ENCODE results near the gene ST6GALNAC4.

ST6GALNAC4 gene

DNA sequence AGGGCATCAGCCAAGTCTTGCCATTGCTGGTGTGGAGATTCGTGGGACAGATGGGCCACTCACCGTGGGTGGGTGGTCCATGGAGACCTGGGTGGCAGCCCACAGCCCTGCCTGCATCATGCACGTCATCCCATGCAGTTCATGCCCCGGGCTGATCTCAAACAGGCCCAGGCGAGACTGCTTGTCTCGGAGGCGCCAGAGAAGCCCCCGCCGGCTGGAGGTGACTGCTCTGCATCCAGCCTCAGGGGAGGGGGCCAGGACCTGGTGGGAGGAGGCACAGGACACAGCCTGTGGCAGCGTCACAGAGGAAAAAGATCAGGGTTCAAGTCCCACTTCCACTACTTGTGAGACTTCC is 12.8 kb upstream of the ST6GALNAC4 start:
- Histone ChIP-seq H3K27ac (ENCODE audit: extremely low read depth, low read depth, low read length) (no peak overlapping the region), H3K36me3 (ENCODE audit: control insufficient read depth in 2 of 2, insufficient read depth in 1 of 2, low read length in 2 of 2) (peaks cover 0 to 4% of the 10 kb centered on the region in 2 experiments; a peak in 1 of 3 replicates), H3K9me3 (ENCODE audit: control insufficient read depth, insufficient read depth, low read depth, low read length) (no peaks in the 10 kb centered on the region), H3K4me1 (ENCODE audit: control insufficient read depth, insufficient read depth, low read length) (0 out of 2 replicates have a peak, but pooled peaks cover 5% of the 10 kb centered on the region), H3K4me3 (ENCODE audit: low read depth, low read length) (no peak overlapping the region)
- ChIA-PET CTCF (interaction anchor here (0.5 to 3.3 kb wide), 7 partner anchors 8 to 1443 kb away, joined by 3 to 24 read pairs (median 7); no protein-coding TSS in a partner anchor), POLR2A (interaction anchor here (1.1 to 2.0 kb wide), 2 partner anchors 13 to 105 kb away, joined by 5 read pairs; partner anchors contain the start of gene ST6GALNAC4)
- peak; percentile 31; the same call in 1 of the 2 replicates for TF ChIP-seq ZFHX2 (tag by site-specific recombination; conservative IDR thresholded peaks at IDR 0.05)
- TF ChIP-seq, protein P1, sequence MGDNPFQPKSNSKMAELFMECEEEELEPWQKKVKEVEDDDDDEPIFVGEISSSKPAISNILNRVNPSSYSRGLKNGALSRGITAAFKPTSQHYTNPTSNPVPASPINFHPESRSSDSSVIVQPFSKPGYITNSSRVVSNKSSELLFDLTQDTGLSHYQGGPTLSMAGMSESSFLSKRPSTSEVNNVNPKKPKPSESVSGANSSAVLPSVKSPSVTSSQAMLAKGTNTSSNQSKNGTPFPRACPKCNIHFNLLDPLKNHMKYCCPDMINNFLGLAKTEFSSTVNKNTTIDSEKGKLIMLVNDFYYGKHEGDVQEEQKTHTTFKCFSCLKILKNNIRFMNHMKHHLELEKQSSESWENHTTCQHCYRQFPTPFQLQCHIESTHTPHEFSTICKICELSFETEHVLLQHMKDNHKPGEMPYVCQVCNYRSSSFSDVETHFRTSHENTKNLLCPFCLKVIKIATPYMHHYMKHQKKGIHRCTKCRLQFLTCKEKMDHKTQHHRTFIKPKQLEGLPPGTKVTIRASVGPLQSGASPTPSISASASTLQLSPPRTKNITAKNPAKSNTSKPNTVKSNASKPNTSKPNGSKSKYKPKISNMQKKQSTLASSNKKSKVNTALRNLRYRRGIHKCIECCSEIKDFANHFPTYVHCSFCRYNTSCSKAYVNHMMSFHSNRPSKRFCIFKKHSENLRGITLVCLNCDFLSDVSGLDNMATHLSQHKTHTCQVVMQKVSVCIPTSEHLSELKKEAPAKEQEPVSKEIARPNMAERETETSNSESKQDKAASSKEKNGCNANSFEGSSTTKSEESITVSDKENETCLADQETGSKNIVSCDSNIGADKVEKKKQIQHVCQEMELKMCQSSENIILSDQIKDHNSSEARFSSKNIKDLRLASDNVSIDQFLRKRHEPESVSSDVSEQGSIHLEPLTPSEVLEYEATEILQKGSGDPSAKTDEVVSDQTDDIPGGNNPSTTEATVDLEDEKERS (tag by site-specific recombination; IDR thresholded peaks at IDR 0.05), result no peak
- TF ChIP-seq, protein P2, sequence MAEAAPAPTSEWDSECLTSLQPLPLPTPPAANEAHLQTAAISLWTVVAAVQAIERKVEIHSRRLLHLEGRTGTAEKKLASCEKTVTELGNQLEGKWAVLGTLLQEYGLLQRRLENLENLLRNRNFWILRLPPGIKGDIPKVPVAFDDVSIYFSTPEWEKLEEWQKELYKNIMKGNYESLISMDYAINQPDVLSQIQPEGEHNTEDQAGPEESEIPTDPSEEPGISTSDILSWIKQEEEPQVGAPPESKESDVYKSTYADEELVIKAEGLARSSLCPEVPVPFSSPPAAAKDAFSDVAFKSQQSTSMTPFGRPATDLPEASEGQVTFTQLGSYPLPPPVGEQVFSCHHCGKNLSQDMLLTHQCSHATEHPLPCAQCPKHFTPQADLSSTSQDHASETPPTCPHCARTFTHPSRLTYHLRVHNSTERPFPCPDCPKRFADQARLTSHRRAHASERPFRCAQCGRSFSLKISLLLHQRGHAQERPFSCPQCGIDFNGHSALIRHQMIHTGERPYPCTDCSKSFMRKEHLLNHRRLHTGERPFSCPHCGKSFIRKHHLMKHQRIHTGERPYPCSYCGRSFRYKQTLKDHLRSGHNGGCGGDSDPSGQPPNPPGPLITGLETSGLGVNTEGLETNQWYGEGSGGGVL (tag by site-specific recombination; IDR thresholded peaks at IDR 0.05), result no peak
- no peak for TF ChIP-seq MEIS1 (CRISPR knock-in tag; IDR thresholded peaks at IDR 0.05; ENCODE audit: borderline replicate concordance)
- TF ChIP-seq KLF7 (tag by site-specific recombination; IDR thresholded peaks at IDR 0.05; ENCODE audit: borderline replicate concordance), result no peak
- no peak for TF ChIP-seq ZNF571 (tag by site-specific recombination; IDR thresholded peaks at IDR 0.05)
- no peak for TF ChIP-seq SP2 (tag by site-specific recombination; IDR thresholded peaks at IDR 0.05)
- TF ChIP-seq PBX3 (CRISPR knock-in tag; IDR thresholded peaks at IDR 0.05), result 0 out of 2 replicates have a peak, but pooled peaks have one; percentile 0
- TF ChIP-seq FEZF1 (tag by site-specific recombination; IDR thresholded peaks at IDR 0.05), result no peak
- TF ChIP-seq ZNF660 (tag by site-specific recombination; IDR thresholded peaks at IDR 0.05), result no peak

DNA sequence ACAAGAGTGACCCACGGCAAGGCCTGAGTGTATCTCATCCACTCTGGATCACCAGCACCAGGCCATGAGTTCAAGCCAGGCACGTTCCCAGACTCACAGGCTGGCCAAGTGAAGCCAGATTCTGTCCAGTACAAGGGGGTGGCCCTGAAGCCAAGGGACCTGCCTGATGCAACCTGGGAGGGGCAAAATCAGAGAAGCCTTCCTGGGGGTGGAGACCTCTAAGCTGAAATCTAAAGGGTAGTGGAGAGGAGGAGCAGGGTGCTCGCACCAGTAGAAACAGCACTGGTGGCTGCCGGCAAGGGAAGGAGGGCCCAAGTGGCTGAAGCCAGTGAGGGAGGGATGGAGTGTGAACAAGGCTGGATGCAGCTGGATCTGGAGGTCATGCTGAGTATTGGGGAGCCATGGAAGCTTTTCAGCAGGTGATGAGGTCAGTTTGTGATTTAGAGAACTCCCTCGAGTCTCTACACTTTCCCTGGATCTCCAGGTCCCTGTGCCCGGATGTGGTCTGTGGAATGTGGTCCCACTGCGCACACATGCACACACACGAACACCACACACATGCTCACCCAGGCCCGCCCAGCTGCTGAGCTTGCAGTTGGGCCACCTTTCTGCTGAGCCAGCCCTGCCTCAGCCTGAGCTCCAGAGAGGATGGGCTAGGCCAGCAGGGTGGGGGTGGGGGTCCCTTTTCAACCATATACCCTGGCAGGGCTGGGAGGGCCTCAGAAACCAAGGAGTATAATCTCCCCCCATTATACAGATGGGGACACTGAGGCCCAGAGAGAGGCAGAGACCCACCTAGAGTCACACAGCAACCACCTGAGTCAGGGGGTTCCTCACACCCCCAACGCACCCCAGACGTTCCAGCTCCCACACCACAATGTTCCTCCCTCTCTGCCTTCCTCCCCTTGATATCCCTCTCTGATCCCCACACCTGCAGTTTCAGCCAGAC is 12.1 kb upstream of the ST6GALNAC4 start:
- no peak overlapping the region for H3K4me3 ChIP-seq (ENCODE audit: low read depth, low read length)
- no peaks in the 10 kb centered on the region for H3K36me3 ChIP-seq (ENCODE audit: control insufficient read depth in 2 of 2, insufficient read depth in 1 of 2, low read length in 2 of 2)
- CTCF ChIA-PET, result interaction anchor here (0.5 to 3.3 kb wide), 6 partner anchors 14 to 509 kb away, joined by 3 to 24 read pairs (median 8); no protein-coding TSS in a partner anchor
- no peaks in the 10 kb centered on the region for H3K9me3 ChIP-seq (ENCODE audit: control insufficient read depth, insufficient read depth, low read depth, low read length)
- H3K4me1 ChIP-seq (ENCODE audit: control insufficient read depth, insufficient read depth, low read length), result 0 out of 2 replicates have a peak, but pooled peaks cover 5% of the 10 kb centered on the region
- POLR2A ChIA-PET, result interaction anchor here (0.7 to 2.0 kb wide), 4 partner anchors 8 to 138 kb away, joined by 3 to 6 read pairs (median 4); partner anchors contain the start of genes DPM2 and NAIF1
- no peak overlapping the region for H3K27ac ChIP-seq (ENCODE audit: extremely low read depth, low read depth, low read length)
- TF ChIP-seq, protein P3, sequence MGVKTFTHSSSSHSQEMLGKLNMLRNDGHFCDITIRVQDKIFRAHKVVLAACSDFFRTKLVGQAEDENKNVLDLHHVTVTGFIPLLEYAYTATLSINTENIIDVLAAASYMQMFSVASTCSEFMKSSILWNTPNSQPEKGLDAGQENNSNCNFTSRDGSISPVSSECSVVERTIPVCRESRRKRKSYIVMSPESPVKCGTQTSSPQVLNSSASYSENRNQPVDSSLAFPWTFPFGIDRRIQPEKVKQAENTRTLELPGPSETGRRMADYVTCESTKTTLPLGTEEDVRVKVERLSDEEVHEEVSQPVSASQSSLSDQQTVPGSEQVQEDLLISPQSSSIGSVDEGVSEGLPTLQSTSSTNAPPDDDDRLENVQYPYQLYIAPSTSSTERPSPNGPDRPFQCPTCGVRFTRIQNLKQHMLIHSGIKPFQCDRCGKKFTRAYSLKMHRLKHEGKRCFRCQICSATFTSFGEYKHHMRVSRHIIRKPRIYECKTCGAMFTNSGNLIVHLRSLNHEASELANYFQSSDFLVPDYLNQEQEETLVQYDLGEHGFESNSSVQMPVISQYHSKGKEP (tag by site-specific recombination; IDR thresholded peaks at IDR 0.05), result no peak
- TF ChIP-seq PRDM4 (tag by site-specific recombination; IDR thresholded peaks at IDR 0.05) (no peak), ZNF792 (tag by site-specific recombination; IDR thresholded peaks at IDR 0.05) (no peak), YY1 (tag by site-specific recombination; IDR thresholded peaks at IDR 0.05) (no peak), ZNF140 (tag by site-specific recombination; IDR thresholded peaks at IDR 0.05) (no peak), SP3 (tag by site-specific recombination; IDR thresholded peaks at IDR 0.05) (peak; percentile 48; the same call in 1 of the 2 replicates), ZNF747 (tag by site-specific recombination; IDR thresholded peaks at IDR 0.05) (no peak), SP2 (tag by site-specific recombination; IDR thresholded peaks at IDR 0.05) (peak; percentile 43; the same call in 1 of the 2 replicates), ZBTB17 (tag by site-specific recombination; IDR thresholded peaks at IDR 0.05) (0 out of 2 replicates have a peak, but pooled peaks have one; percentile 11), ZBTB8A (tag by site-specific recombination; IDR thresholded peaks at IDR 0.05) (no peak), TRIM28 (IDR thresholded peaks at IDR 0.05; ENCODE audit: borderline replicate concordance, low read length) (no peak), ZNF184 (tag by site-specific recombination; IDR thresholded peaks at IDR 0.05) (no peak)
